ENCODE data around the gene SIRPB2.

- TF ChIP-seq RAD21 (IDR thresholded peaks at IDR 0.05) (no peak), CTCF (IDR thresholded peaks at IDR 0.05; ENCODE audit: low read depth, low read length, missing input control) (no peak), EGR1 (IDR thresholded peaks at IDR 0.05; ENCODE audit: low read depth in 2 of 2) (no peak), ATF3 (IDR thresholded peaks at IDR 0.05) (no peak)
Observed at GRCh38 chr20:1465470-1466210, 25.6 kb downstream of the SIRPB2 start.
